Heart right ventricle (tissue), 16 donors: ENCODE results near the gene IL17RE. TPM values are rescaled to one million over a fixed set of nuclear protein-coding genes. Genes with fewer than 3 reads are reported as not detected.
"Not testable (repeated sequence)": the region's sequence is repeated elsewhere in the genome, so short reads cannot be mapped to it uniquely, and the experiment has no call there.

Experiments used
- ATAC-seq, 8 donors: fragments of 200-7000 bp; cut with Tn5 transposase; one replicate each; pipeline ENCODE4 v1.9.1; 2020; ENCODE audit warnings: mild to moderate bottlenecking in 8 of 8, moderate library complexity in 8 of 8, moderate number of reproducible peaks in 1 of 8
- DNase-seq, 2 donors: peaks; one replicate each; pipeline ENCODE4 v3.0.0-alpha.2; 2020
- H3K27ac ChIP-seq, 10 donors: fragments of 200-600 bp; sonication (generic) in 2 of 10; one replicate each; pipeline versions ENCODE4 v1.5.0 to v1.8.0; 2020 to 2022; ENCODE audit warnings: mild to moderate bottlenecking in 3 of 10
- H3K27me3 ChIP-seq, 7 donors: fragments of 200-600 bp; one replicate each; pipeline ENCODE4 v1.8.0; 2021 to 2022; ENCODE audit warnings: mild to moderate bottlenecking in 2 of 7
- H3K36me3 ChIP-seq, 9 donors: fragments of 200-600 bp; sonication (generic) in 1 of 9; one replicate each; pipeline versions ENCODE4 v1.5.0 to v1.8.0; 2020 to 2022; ENCODE audit warnings: mild to moderate bottlenecking in 2 of 9
- H3K4me1 ChIP-seq, 9 donors: fragments of 200-600 bp; sonication (generic) in 1 of 9; one replicate each; pipeline versions ENCODE4 v1.5.0 to v1.8.0; 2020 to 2022; ENCODE audit warnings: mild to moderate bottlenecking in 4 of 9
- H3K4me3 ChIP-seq, 10 donors: fragments of 200-600 bp; sonication (generic) in 2 of 10; one replicate each; pipeline versions ENCODE4 v1.5.0 to v1.8.0; 2020 to 2022; ENCODE audit warnings: mild to moderate bottlenecking in 7 of 10, moderate library complexity in 2 of 10
- H3K9me3 ChIP-seq, 11 donors: fragments of 200-600 bp in 10 of 11; sonication (generic) in 2 of 11; one replicate each; pipeline versions ENCODE4 v1.5.0 to v1.8.0; 2013 to 2022; ENCODE audit warnings: mild to moderate bottlenecking in 2 of 11, control low read depth in 1 of 11, moderate library complexity in 1 of 11
- CTCF ChIP-seq, 9 donors: fragments of 200-600 bp; sonication (generic) in 2 of 9; IDR thresholded peaks; one replicate each; pipeline versions ENCODE4 v1.5.0 to v1.8.0; 2021 to 2022; ENCODE audit warnings: antibody characterized with exemption in 9 of 9, mild to moderate bottlenecking in 5 of 9, moderate library complexity in 1 of 9
- WGBS, 2 donors: extraction: QIAGEN DNeasy Blood & Tissue Kit; methylation state at CpG; one replicate each; pipeline ENCODE4 v1.1.7; 2013; ENCODE audit warnings: inconsistent platforms in 1 of 2; 5-methylcytosine and 5-hydroxymethylcytosine counted together
- intact Hi-C, 10 donors: fragments of 100-400 bp; cut with DNase I; formaldehyde crosslinking; loops; one replicate each; pipeline versions ENCODE4 v1.11.1 to v1.14.2; 2022
- polyA plus RNA-seq, 2 donors: library from polyadenylated mRNA; stranded (reverse); fragments of 200-250 nt; gene quantifications; one replicate each; pipeline ENCODE4 v1.2.3, GENCODE V29; 2013
- total RNA-seq, 10 donors: library from RNA; stranded (reverse); fragmentation: NEBNext Ultra II Directional in 3 of 10; extraction: Animal tissue kit (Norgen Biotek cat#: 25700) in 3 of 10; gene quantifications; one replicate each; pipeline versions ENCODE4 v1.2.1 to v1.2.4, GENCODE V29; 2021 to 2023
- donor health status: Arrhythmogenic right ventricular cardiomyopathy.
- donor health status: ischemic (EF 13 %, LVEDD 7.1; RV severe dilation, severe dysfunction).
- donor health status: healthy with polysubstance abuse.
- donor health status: DM: no; HTN: yes; CAD: no.
- donor health status: DM: no; HTN: no; CAD: no.
- donor health status: ischemic (EF 25% LVEDD 6.9; RV normal size, moderate dysfunction).
- donor health status: ischemic (EF 25% LVEDD 5.7; RV mildly dilated, moderate dysfunction).
- donor health status: healthy.
- donor health status: DM: yes; HTN: yes; CAD: no.
- donor health status: Ischemic cardiomyopathy.
- donor health status: ischemic (EF 35%, LVEDD 5.7; RV mildly dilated, moderate dysfunction).
- donor health status: nonischemic (EF 11% LVEDD 7.7; RV severe dilation, severe dysfunction).
- donor health status: DM: yes; HTN: yes; CAD: no.
- donor health status: PGD.
- donor health status: ischemic (EF 29% LVEDD 5.4; RV normal size, mild dysfunction).
- donor health status: nonischemic (EF 23%, LVEDD 6.1; RV moderate dilation, normal function).

Gene IL17RE
- total and polyA plus RNA-seq, 12 donors: 0.16 to 2.3 (median 1.00) TPM

GRCh38 chr3:9897408-9898372 lies 5.0 kb upstream of the IL17RE start:
- Histone ChIP-seq H3K27me3 (no peaks in the 10 kb centered on the region), H3K27ac (no peak overlapping the region), H3K4me1 (peaks cover 0 to 27% (median 4%) of the 10 kb centered on the region in 9 donors), H3K4me3 (no peak overlapping the region), H3K9me3 (no peaks in the 10 kb centered on the region), H3K36me3 (peaks cover 0 to 17% (median 0%) of the 10 kb centered on the region in 9 donors)
- 62 to 68% methylated on average over 4 of the region's 4 CpGs for WGBS, 2 donors
- intact Hi-C loops: no loop called here
- DNase-seq: no peak
- peak in 1 of 8 donors; percentile 28 for ATAC-seq
- no peak for TF ChIP-seq CTCF (IDR thresholded peaks at IDR 0.05)

- H3K36me3 ChIP-seq: peaks cover 0 to 8% (median 0%) of the 10 kb centered on the region in 9 donors
- DNase-seq (no peak), ATAC-seq (no peak)
- H3K27ac ChIP-seq: no peak overlapping the region
- H3K27me3 ChIP-seq: no peaks in the 10 kb centered on the region
- WGBS, 2 donors: 81 to 84% methylated on average over 8 of the region's 8 CpGs
- H3K4me3 ChIP-seq: no peak overlapping the region
- TF ChIP-seq CTCF (IDR thresholded peaks at IDR 0.05): no peak
- peaks cover 0 to 32% (median 10%) of the 10 kb centered on the region in 9 donors for H3K4me1 ChIP-seq
- intact Hi-C loops: no loop called here
- no peaks in the 10 kb centered on the region for H3K9me3 ChIP-seq
Observed at GRCh38 chr3:9898467-9899241, 4.0 kb upstream of the IL17RE start.

- peaks cover 0 to 4% (median 0%) of the 10 kb centered on the region in 9 donors for H3K36me3 ChIP-seq
- ATAC-seq (no peak), DNase-seq (no peak)
- no peak for TF ChIP-seq CTCF (IDR thresholded peaks at IDR 0.05)
- no peaks in the 10 kb centered on the region for H3K27me3 ChIP-seq
- no peak overlapping the region for H3K4me3 ChIP-seq
- intact Hi-C loops: no loop called here
- no peak overlapping the region for H3K27ac ChIP-seq
- no peaks in the 10 kb centered on the region for H3K9me3 ChIP-seq
- peaks cover 0 to 30% (median 10%) of the 10 kb centered on the region in 9 donors for H3K4me1 ChIP-seq
- 70% methylated on average over 3 of the region's 3 CpGs for WGBS, 2 donors
Observed at GRCh38 chr3:9899289-9899791, 3.3 kb upstream of the IL17RE start.

- H3K27ac ChIP-seq, H3K27me3 ChIP-seq, H3K9me3 ChIP-seq, ATAC-seq, DNase-seq, H3K36me3 ChIP-seq, H3K4me3 ChIP-seq, intact Hi-C loops: not testable (repeated sequence)
- peaks cover 0 to 28% (median 10%) of the 10 kb centered on the region in 9 donors for H3K4me1 ChIP-seq
- WGBS, 2 donors: 92 to 94% methylated on average over 6 of the region's 6 CpGs
Observed at GRCh38 chr3:9900965-9901415, 1.7 kb upstream of the IL17RE start.
